ENCODE measurements around the gene TRABD. TPM values are rescaled to one million over a fixed set of nuclear protein-coding genes. Genes with fewer than 3 reads are reported as not detected.

TRABD gene
- total RNA-seq, 1 donor, result 21.6 TPM

GRCh38 chr22:50210378-50211139 is 24.8 kb downstream of the TRABD start:
- no peak overlapping the region for H3K4me3 ChIP-seq (ENCODE audit: low read depth, low read length)
- TF ChIP-seq, protein P1, sequence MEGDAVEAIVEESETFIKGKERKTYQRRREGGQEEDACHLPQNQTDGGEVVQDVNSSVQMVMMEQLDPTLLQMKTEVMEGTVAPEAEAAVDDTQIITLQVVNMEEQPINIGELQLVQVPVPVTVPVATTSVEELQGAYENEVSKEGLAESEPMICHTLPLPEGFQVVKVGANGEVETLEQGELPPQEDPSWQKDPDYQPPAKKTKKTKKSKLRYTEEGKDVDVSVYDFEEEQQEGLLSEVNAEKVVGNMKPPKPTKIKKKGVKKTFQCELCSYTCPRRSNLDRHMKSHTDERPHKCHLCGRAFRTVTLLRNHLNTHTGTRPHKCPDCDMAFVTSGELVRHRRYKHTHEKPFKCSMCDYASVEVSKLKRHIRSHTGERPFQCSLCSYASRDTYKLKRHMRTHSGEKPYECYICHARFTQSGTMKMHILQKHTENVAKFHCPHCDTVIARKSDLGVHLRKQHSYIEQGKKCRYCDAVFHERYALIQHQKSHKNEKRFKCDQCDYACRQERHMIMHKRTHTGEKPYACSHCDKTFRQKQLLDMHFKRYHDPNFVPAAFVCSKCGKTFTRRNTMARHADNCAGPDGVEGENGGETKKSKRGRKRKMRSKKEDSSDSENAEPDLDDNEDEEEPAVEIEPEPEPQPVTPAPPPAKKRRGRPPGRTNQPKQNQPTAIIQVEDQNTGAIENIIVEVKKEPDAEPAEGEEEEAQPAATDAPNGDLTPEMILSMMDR (IDR thresholded peaks at IDR 0.05; ENCODE audit: insufficient read depth, low read depth, low read length), result no peak
- no peak for DNase-seq (ENCODE audit: low read depth)

- no peak for DNase-seq (ENCODE audit: low read depth)
These were observed 25.4 kb downstream of the TRABD start for GRCh38 chr22:50211147-50211546.

GRCh38 chr22:50213263-50213662 is 27.6 kb downstream of the TRABD start:
- TF ChIP-seq, protein P1 (IDR thresholded peaks at IDR 0.05; ENCODE audit: insufficient read depth, low read depth, low read length), result no peak
- H3K4me3 ChIP-seq (ENCODE audit: low read depth, low read length), result no peak overlapping the region
- no peak for DNase-seq (ENCODE audit: low read depth)

More at GRCh38 chr22:50211147-50211546, 25.4 kb downstream of the TRABD start:
- TF ChIP-seq, protein P1 (IDR thresholded peaks at IDR 0.05; ENCODE audit: insufficient read depth, low read depth, low read length), result no peak
- H3K4me3 ChIP-seq (ENCODE audit: low read depth, low read length), result no peak overlapping the region

- no peak for DNase-seq (ENCODE audit: low read depth)
- TF ChIP-seq, protein P1 (IDR thresholded peaks at IDR 0.05; ENCODE audit: insufficient read depth, low read depth, low read length), result no peak
- no peak overlapping the region for H3K4me3 ChIP-seq (ENCODE audit: low read depth, low read length)
These were observed 29.8 kb downstream of the TRABD start for GRCh38 chr22:50215297-50216054.

- TF ChIP-seq, protein P1 (IDR thresholded peaks at IDR 0.05; ENCODE audit: insufficient read depth, low read depth, low read length), result no peak
- no peak overlapping the region for H3K4me3 ChIP-seq (ENCODE audit: low read depth, low read length)
- DNase-seq (ENCODE audit: low read depth), result no peak
These were observed 30.5 kb downstream of the TRABD start for GRCh38 chr22:50216055-50216683.

DNA sequence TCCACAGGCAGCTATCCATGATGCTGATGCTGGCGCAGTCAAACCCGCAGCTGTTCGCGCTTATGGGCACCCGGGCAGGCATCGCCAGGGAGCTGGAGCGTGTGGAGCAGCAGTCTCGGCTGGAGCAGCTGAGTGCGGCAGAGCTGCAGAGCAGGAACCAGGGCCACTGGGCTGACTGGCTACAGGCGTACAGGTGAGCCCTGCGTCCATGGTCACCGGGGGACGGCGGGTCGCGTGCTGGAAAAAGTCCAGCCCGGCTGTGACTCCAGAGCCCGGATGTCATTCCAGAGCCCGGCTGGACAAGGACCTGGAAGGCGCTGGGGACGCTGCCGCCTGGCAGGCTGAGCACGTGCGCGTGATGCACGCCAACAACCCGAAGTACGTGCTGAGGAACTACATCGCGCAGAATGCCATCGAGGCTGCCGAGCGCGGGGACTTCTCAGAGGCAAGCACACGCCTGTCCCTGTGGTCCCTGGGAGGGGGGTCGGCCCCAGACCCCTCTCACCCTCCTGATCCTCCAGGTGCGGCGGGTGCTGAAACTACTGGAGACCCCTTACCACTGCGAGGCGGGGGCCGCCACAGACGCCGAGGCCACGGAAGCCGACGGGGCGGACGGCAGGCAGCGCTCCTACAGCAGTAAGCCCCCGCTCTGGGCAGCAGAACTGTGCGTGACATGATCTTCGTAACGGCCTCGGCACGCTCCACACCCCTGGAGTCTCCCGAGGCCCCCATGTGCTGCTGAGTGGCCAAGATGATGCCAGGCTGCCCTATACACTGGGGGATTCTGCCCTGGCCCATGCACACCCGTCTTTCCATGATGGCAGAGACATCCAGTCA is 31.2 kb downstream of the TRABD start:
- H3K4me3 ChIP-seq (ENCODE audit: low read depth, low read length), result no peak overlapping the region
- TF ChIP-seq, protein P1 (IDR thresholded peaks at IDR 0.05; ENCODE audit: insufficient read depth, low read depth, low read length), result no peak
- no peak for DNase-seq (ENCODE audit: low read depth)
